22Rv1 (cell line): ENCODE measurements around the gene MOB1A.
"Not testable (repeated sequence)": the region's sequence is repeated elsewhere in the genome, so short reads cannot be mapped to it uniquely, and the experiment has no call there.

ENCODE experiments used
- CTCF ChIP-seq: fragments of 450-650 bp; IDR thresholded peaks from 2 replicates; pipeline ENCODE4 v1.5.1; 2017; ENCODE audit warnings: mild to moderate bottlenecking
- ZFX ChIP-seq: fragments of 450-650 bp; IDR thresholded peaks from 2 replicates; pipeline ENCODE4 v1.6.1; 2017; ENCODE audit warnings: antibody characterized with exemption, borderline replicate concordance

DNA sequence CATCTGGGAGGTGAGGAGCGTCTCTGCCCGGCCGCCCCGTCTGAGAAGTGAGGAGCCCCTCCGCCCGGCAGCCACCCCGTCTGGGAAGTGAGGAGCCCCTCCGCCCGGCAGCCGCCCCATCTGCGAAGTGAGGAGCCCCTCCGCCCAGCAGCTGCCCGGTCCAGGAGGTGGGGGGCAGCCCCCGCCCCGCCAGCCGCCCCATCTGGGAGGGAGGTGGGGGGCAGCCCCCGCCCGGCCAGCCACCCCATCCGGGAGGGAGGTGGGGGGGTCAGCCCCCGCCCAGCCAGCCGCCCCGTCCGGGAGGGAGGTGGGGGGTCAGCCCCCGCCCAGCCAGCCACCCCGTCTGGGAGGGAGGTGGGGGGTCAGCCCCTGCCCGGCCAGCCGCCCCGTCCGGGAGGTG lies 54.7 kb downstream of the MOB1A start:
- TF ChIP-seq CTCF, ZFX: not testable (repeated sequence)
